HAP-1 (cell line): ENCODE results near the gene YIPF3.
"Not testable (repeated sequence)": the region's sequence is repeated elsewhere in the genome, so short reads cannot be mapped to it uniquely, and the experiment has no call there.

ENCODE experiments used
- DNase-seq, 2 experiments: peaks; one replicate each; pipeline ENCODE4 v3.0.0-alpha.2; 2016 to 2020; ENCODE audit warnings: low spot score in 2 of 2
- H3K27me3 ChIP-seq: fragments of 250-450 bp; sonication (Bioruptor Pico); 2 replicates; pipeline ENCODE4 v1.5.1; 2020; ENCODE audit warnings: low read depth, mild to moderate bottlenecking, moderate library complexity
- H3K36me3 ChIP-seq: fragments of 250-450 bp; sonication (Bioruptor Pico); replicated peaks from 2 replicates; pipeline ENCODE4 v1.5.1; 2020; ENCODE audit warnings: mild to moderate bottlenecking
- H3K4me1 ChIP-seq: fragments of 250-450 bp; sonication (Bioruptor Pico); 2 replicates; pipeline ENCODE4 v1.5.1; 2020; ENCODE audit warnings: mild to moderate bottlenecking
- H3K4me3 ChIP-seq: fragments of 250-450 bp; sonication (Bioruptor Pico); 2 replicates; pipeline ENCODE4 v1.5.1; 2020; ENCODE audit warnings: mild to moderate bottlenecking, moderate library complexity
- H3K9me3 ChIP-seq: fragments of 250-450 bp; sonication (Bioruptor Pico); 2 replicates; pipeline ENCODE4 v1.5.1; 2020; ENCODE audit warnings: mild to moderate bottlenecking, moderate library complexity
- in situ Hi-C: fragments of 300-500 bp; cut with MboI; formaldehyde crosslinking; loops from 3 replicates; pipeline ENCODE4 v1.14.3; 2020; ENCODE audit warnings: low sequenced_read_pairs, inconsistent platforms, mixed read lengths

YIPF3 gene

DNA sequence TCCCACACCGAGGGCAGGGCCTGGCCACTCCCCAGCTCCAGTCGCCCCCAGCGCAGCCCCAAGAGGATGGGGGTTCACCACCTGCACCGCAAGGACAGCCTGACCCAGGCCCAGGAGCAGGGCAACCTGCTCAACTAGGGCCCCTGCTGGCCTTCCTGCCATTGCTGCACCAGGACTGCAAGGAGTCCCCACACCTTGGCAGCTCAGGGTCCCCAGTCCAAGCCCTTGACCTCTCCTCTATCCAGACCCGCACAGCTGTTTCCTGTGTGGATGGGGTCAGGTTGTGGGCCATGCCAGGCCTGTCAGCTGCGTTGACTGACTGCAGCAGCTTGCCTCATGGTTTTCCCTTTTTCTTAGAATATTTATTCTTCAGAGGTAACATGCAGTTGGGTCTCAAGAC, 11.0 kb downstream of the YIPF3 start:
- Histone ChIP-seq H3K36me3 (peaks cover 31% of the 10 kb centered on the region), H3K4me1 (peaks cover 6% of the 10 kb centered on the region; the same call in 1 of the 2 replicates), H3K27me3 (no peaks in the 10 kb centered on the region), H3K4me3 (no peak overlapping the region), H3K9me3 (no peaks in the 10 kb centered on the region)
- in situ Hi-C loops: loop anchor here (5.0 to 10.0 kb wide), 2 partner anchors 151 to 243 kb away; no protein-coding TSS in a partner anchor
- no peak for DNase-seq

DNA sequence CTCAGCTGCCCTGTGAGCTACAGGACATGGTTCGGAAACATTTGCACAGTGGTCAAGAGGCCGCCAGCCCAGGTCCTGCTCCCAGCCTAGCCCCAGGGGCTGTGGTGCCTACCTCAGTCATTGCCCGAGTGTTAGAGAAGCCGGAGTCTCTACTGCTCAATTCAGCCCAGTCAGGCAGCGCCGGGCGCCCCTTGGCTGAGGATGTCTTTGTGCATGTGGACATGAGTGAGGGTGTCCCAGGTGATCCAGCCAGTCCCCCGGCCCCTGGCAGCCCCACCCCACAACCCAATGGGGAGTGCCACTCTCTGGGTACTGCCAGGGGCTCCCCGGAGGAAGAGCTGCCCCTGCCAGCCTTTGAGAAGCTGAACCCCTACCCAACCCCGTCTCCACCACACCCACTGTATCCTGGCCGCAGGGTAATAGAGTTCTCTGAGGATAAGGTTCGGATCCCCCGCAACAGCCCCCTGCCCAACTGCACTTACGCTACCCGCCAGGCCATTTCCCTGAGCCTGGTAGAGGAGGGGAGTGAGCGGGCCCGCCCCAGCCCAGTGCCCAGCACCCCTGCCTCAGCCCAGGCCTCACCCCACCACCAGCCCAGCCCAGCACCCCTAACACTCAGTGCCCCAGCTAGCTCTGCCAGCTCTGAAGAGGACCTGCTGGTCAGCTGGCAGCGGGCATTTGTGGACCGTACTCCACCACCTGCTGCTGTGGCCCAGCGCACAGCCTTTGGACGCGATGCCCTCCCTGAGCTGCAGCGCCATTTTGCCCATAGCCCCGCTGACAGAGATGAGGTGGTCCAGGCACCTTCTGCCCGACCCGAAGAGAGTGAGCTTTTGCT, 11.8 kb downstream of the YIPF3 start:
- H3K27me3 ChIP-seq: no peaks in the 10 kb centered on the region
- no peak for DNase-seq
- H3K36me3 ChIP-seq: peaks cover 37% of the 10 kb centered on the region
- H3K4me1 ChIP-seq: 0 out of 2 replicates have a peak, but pooled peaks cover 2% of the 10 kb centered on the region
- in situ Hi-C loops: loop anchor here (5.0 to 10.0 kb wide), 2 partner anchors 150 to 243 kb away; no protein-coding TSS in a partner anchor
- no peak overlapping the region for H3K4me3 ChIP-seq
- H3K9me3 ChIP-seq: no peaks in the 10 kb centered on the region

GRCh38 chr6:43503443-43503842, 13.3 kb downstream of the YIPF3 start:
- Histone ChIP-seq H3K9me3 (no peaks in the 10 kb centered on the region), H3K4me1 (no peaks in the 10 kb centered on the region), H3K36me3 (peaks cover 49% of the 10 kb centered on the region), H3K4me3 (no peak overlapping the region), H3K27me3 (no peaks in the 10 kb centered on the region)
- no peak for DNase-seq
- in situ Hi-C loops: loop anchor here (10.0 kb wide), 1 partner anchor 149 kb away; no protein-coding TSS in a partner anchor

- no peak overlapping the region for H3K4me3 ChIP-seq
- in situ Hi-C loops: loop anchor here (10.0 kb wide), 1 partner anchor 148 kb away; no protein-coding TSS in a partner anchor
- no peak for DNase-seq
- no peaks in the 10 kb centered on the region for H3K27me3 ChIP-seq
- peaks cover 53% of the 10 kb centered on the region for H3K36me3 ChIP-seq
- no peaks in the 10 kb centered on the region for H3K4me1 ChIP-seq
- H3K9me3 ChIP-seq: no peaks in the 10 kb centered on the region
These were observed 14.1 kb downstream of the YIPF3 start for GRCh38 chr6:43502666-43503065.

GRCh38 chr6:43500921-43501320, 15.8 kb downstream of the YIPF3 start:
- peaks cover 52% of the 10 kb centered on the region for H3K36me3 ChIP-seq

GRCh38 chr6:43499028-43499815, 17.5 kb downstream of the YIPF3 start:
- Histone ChIP-seq H3K4me3 (no peak overlapping the region), H3K4me1 (no peaks in the 10 kb centered on the region), H3K27me3 (no peaks in the 10 kb centered on the region), H3K36me3 (peaks cover 47% of the 10 kb centered on the region), H3K9me3 (no peaks in the 10 kb centered on the region)
- DNase-seq: no peak
- in situ Hi-C loops: no loop called here

More at GRCh38 chr6:43500921-43501320, 15.8 kb downstream of the YIPF3 start:
- no peak for DNase-seq
- Histone ChIP-seq H3K4me1 (no peaks in the 10 kb centered on the region), H3K9me3 (no peaks in the 10 kb centered on the region), H3K27me3 (no peaks in the 10 kb centered on the region), H3K4me3 (no peak overlapping the region)
- in situ Hi-C loops: loop anchor here (10.0 kb wide), 1 partner anchor 146 kb away; no protein-coding TSS in a partner anchor

- H3K27me3 ChIP-seq, H3K9me3 ChIP-seq, DNase-seq, in situ Hi-C loops, H3K4me3 ChIP-seq, H3K4me1 ChIP-seq: not testable (repeated sequence)
- peaks cover 42% of the 10 kb centered on the region for H3K36me3 ChIP-seq
These were observed 18.4 kb downstream of the YIPF3 start for GRCh38 chr6:43498291-43498690.

DNA sequence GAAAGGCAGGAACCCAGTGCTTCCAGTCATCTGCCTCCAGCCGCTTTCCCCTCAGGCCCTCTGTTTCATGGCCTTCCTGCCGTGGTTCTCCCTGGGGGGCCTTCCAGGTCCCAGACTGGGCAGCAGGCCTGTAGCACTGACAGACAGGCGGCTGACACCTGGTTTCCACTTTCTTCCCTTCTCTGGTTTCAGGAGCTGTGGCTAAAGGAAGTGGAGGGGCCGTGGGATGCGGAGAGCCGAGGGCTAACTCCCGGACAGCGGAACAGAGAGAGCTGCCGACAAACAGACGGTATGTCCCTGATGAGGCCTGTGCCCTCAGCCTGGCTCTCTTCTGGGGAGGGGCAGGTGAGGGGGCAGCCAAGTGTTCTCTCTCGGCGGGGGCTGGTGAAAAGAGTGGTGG, 19.0 kb downstream of the YIPF3 start:
- Histone ChIP-seq H3K36me3 (peaks cover 38% of the 10 kb centered on the region), H3K4me1 (no peaks in the 10 kb centered on the region), H3K4me3 (no peak overlapping the region), H3K9me3 (no peaks in the 10 kb centered on the region), H3K27me3 (no peaks in the 10 kb centered on the region)
- no peak for DNase-seq
- in situ Hi-C loops: no loop called here

GRCh38 chr6:43497129-43497396, 19.7 kb downstream of the YIPF3 start:
- no peak for DNase-seq
- H3K36me3 ChIP-seq: peaks cover 33% of the 10 kb centered on the region
- in situ Hi-C loops: no loop called here
- H3K27me3 ChIP-seq: no peaks in the 10 kb centered on the region
- no peaks in the 10 kb centered on the region for H3K4me1 ChIP-seq
- H3K4me3 ChIP-seq: no peak overlapping the region
- H3K9me3 ChIP-seq: no peaks in the 10 kb centered on the region

- in situ Hi-C loops: no loop called here
- Histone ChIP-seq H3K9me3 (no peaks in the 10 kb centered on the region), H3K36me3 (peaks cover 32% of the 10 kb centered on the region), H3K4me1 (no peaks in the 10 kb centered on the region), H3K27me3 (no peaks in the 10 kb centered on the region), H3K4me3 (no peak overlapping the region)
- DNase-seq: peak in 1 of 2 experiments; percentile 35
These were observed 20.2 kb downstream of the YIPF3 start for GRCh38 chr6:43496370-43497128.

DNA sequence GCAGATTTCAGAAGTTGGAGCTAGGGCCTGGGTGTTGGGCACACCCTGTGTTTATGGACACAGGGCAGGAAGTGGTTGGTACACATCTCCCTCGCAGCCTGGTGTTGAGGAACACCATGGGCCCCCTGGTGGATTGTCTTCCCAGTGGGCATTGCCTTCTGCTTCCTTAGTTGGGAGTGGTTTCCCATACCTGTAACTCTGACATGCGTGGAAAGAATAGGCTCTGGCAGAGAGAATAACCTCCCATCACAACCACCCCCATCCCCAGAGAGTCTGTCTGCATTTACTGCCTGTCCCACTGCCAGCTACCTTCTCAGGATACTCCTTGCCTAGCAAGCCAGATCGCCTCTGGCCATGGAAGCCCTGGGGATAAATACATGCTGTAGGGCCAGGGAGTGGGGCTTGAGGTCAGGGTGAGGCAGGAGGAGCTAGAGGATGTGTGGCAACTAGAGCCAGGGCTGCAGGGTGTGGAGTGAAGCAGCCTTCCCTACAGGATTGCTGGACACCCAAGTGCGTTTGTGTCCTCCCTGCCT, 21.3 kb downstream of the YIPF3 start:
- DNase-seq: no peak
- in situ Hi-C loops: no loop called here
- H3K27me3 ChIP-seq: no peaks in the 10 kb centered on the region
- peaks cover 23% of the 10 kb centered on the region for H3K36me3 ChIP-seq
- no peaks in the 10 kb centered on the region for H3K4me1 ChIP-seq
- no peak overlapping the region for H3K4me3 ChIP-seq
- no peaks in the 10 kb centered on the region for H3K9me3 ChIP-seq

DNA sequence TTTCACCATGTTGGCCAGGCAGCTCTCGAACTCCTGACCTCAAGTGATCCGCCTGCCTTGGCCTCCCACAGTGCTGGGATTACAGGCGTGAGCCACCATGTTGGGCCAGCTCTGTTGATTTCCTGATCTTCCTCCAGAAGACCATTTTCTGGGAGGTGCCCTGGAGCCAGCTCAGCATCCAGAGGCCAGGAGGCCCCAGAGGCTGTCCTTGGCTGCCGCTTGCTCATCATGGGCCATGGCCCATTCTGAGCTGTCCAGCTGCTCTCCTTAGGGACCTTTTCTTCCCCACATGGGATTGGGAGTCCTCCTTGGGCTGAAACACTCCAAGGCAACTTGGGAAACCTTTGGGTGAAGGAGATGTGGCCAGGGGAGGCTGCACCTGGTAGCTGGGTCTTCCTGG, 22.0 kb downstream of the YIPF3 start:
- Histone ChIP-seq H3K4me3 (no peak overlapping the region), H3K36me3 (peaks cover 17% of the 10 kb centered on the region), H3K4me1 (no peaks in the 10 kb centered on the region), H3K27me3 (no peaks in the 10 kb centered on the region), H3K9me3 (no peaks in the 10 kb centered on the region)
- DNase-seq: no peak
- in situ Hi-C loops: no loop called here

DNA sequence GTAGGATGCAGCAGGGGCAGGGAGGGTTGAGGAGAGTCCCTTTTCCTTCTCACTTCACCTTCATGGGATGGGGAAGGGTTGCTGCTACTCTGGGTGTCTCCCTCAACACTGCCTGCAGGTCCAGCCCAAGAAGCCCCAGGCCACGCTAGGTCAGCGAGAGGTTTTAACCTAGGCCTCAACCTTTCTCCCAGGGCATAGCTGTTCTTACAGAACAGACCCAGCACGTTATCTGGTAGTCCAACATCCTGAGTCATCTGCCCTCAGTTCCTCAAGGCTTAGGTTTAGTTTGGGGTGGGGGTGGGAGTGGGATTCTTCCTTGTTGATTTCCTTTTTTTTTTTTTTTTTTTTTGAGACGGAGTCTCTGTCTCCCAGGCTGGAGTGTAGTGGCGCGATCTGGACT, 22.4 kb downstream of the YIPF3 start:
- H3K9me3 ChIP-seq: no peaks in the 10 kb centered on the region
- no peaks in the 10 kb centered on the region for H3K27me3 ChIP-seq
- H3K4me1 ChIP-seq: no peaks in the 10 kb centered on the region
- in situ Hi-C loops: no loop called here
- DNase-seq: no peak
- peaks cover 15% of the 10 kb centered on the region for H3K36me3 ChIP-seq
- H3K4me3 ChIP-seq: no peak overlapping the region
